Activated T-cell treated with anti-CD3 and anti-CD28 coated beads for 48 hours (primary cell): ENCODE data around the gene NPC1L1.

Source experiments
- DNase-seq: peaks from one replicate; pipeline ENCODE4 v3.0.0-alpha.2; 2020; ENCODE audit warnings: low read depth

NPC1L1 gene

DNA sequence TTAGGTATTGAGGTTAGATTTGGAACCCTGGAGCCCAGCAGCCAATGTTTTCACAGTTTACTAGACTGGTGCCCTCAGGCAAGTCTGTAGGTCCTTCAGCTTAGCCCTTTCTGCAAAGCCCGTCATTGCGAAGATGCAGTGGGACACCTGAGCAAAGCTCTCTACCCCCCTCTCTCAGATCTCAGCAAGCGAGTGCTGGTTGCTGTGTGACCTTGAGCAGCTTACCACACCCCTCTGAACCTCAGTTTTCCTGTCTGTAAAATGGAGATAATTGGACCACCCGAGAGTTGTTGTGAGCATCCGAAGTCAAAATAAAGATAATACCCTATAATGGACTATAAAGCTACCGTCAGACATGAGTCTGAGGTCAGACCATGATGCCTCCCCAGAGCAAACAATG is 3.7 kb downstream of the NPC1L1 start:
- DNase-seq: no peak

- no peak for DNase-seq
Observed at GRCh38 chr7:44536090-44536489, 5.0 kb downstream of the NPC1L1 start.

DNA sequence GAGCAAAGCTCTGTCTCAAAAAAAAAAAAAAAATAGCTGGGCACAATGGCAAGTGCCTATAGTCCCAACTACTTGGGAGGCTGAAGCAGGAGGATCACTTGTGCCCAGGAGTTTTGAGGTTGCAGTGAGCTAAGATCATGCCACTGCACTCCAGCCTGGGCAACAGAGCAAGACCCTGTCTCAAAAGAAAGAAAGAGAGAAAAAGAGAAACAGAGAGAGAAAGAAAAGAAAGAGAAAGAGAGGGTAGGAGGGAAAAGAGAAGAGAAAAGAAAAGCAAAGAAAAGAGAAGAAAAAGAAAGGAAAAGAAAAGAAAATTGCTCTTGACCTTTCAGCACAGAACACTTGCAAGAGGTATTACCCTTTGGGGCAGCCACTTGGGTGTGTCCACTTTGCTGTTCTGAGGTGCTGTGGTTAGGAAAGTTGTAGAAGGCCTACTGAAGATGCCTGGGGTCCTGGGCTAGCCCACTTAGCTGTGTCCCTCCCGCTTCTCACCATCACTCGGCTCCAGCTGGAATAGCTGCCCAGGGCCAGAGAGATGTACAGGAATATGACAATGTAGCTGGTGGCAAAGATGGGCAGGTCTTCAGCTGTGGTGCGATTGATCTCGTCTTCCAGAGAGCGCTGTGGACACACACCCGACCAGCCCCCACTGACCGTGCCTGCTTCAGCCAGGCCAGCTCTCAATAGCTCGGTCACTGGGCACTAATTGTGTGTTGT is 5.6 kb downstream of the NPC1L1 start:
- no peak for DNase-seq

- DNase-seq: peak; percentile 49
Observed at GRCh38 chr7:44534501-44534900, 6.6 kb downstream of the NPC1L1 start.

GRCh38 chr7:44534087-44534486 is 7.0 kb downstream of the NPC1L1 start:
- DNase-seq: no peak

DNA sequence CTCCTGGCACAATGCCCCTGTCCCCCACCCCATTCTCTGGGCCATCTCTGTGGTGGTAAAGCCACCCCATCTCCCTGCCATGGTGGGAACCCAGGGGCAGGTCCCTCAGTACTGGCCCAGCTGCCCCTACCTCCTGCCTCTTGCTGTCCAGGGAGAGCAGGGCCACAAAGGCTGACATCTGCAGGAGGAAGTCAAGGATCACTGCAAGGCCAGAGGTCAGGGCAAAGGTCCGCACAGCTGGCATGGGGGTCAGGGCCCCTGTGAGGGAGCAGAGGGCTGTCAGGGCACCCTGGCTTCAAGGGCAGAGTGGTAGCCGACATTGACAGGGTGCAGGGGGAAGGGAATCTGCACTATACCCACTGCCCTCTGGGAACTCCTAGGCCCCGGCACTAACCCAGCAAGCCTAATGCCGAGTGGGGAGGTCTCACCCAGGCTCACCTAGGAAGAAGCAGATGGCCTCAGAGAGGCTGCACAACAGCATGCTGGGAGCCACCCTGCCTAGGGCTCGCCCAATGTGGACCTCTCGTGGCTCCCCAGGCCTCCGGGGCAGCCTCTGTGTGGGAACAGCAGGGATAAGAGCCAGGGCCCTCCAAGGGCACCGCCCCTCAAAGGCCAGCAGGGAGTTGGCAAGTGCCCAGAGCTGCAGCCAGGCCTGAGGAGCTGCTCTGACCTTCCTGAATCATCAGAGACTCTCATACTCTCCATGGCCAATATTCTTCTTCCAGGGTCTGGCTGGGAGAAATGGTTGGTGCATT is 7.7 kb downstream of the NPC1L1 start:
- DNase-seq: no peak

- no peak for DNase-seq
Observed at GRCh38 chr7:44531421-44532380, 9.4 kb downstream of the NPC1L1 start.

GRCh38 chr7:44530990-44531389 is 10.1 kb downstream of the NPC1L1 start:
- DNase-seq: no peak

DNA sequence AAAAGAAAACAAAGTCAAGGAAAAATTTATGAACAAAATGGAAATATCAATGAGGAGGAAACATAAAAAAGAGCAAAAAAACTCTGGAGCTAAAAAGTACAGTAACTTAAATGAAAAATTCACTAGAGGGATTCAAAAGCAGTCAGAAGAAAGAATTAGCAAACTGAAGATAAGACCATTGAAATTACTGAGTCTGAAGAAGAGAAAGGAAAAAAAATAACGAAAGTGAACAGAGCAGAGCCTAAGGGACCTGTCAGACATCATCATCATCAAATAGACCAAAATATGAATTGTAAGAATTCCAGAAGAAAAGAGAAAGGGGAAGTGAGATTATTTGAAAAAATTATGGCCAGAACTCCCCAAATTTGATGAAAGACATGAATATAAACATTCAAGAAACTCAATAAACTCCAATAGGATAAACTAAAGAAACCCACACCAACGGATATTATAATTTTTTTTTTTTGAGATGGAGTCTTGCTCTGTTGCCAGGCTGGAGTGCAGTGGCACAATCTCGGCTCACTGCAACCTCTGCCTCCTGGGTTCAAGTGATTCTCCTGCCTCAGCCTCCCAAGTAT is 16.2 kb downstream of the NPC1L1 start:
- no peak for DNase-seq

DNA sequence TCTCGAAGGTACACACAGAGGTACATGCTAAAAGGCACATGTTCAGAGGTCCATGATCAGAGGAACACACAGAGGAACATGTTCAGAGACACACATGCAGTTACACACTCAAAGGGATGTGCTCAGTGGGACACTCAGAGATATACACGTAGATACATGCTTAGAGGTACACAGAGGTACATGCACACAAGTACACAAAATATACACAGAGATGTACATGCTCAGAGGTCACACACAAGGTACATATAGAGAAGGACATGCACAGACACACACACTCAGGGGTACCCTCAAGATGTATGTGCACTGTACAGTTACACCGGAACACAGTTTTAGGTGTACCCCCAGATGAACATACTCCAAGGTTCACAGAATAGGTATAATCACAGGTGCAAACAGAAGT is 18.8 kb downstream of the NPC1L1 start:
- no peak for DNase-seq

GRCh38 chr7:44521347-44522095 is 19.6 kb downstream of the NPC1L1 start:
- DNase-seq: no peak

DNA sequence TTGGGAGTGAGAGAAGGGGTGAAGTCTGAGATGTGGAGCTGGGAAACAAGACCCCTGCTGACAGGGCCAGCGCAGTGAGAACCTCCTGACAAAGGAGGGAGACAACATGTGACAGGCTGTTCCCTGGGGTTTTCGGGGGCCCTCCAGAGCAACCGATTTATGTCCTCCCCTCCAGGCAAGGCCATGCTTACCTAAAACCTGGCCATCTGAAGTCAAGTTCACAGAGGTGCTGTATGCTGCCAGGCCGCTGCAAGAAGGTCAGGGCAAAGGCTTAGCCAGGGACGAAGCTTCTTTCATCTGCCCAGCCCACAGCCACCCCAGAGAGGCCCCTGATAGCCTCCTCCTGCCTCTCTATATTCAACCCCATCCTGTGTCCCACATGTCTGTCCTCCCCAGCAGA is 20.6 kb downstream of the NPC1L1 start:
- DNase-seq: no peak

- no peak for DNase-seq
Observed at GRCh38 chr7:44519546-44519945, 21.6 kb downstream of the NPC1L1 start.

DNA sequence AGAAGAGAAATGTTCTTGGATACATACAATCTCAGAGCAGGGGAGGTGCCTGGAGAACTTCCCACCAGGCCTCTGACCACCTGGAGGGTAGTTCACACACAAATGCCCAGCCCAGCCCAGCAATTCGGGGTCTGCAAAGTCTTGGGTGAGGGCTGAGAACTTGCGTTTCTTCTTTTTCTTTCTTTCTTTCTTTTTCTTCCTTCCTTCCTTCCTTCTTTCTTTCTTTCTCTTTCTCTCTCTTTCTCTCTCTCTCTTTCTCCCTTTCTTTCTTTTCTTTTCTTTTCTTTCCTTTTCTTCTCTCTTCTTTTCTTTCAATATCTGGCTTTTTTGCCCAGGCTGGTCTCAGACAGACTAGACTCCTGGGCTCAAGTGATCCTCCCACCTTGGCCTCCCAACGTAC is 22.4 kb downstream of the NPC1L1 start:
- no peak for DNase-seq

GRCh38 chr7:44517175-44517574 is 24.0 kb downstream of the NPC1L1 start:
- DNase-seq: no peak

DNA sequence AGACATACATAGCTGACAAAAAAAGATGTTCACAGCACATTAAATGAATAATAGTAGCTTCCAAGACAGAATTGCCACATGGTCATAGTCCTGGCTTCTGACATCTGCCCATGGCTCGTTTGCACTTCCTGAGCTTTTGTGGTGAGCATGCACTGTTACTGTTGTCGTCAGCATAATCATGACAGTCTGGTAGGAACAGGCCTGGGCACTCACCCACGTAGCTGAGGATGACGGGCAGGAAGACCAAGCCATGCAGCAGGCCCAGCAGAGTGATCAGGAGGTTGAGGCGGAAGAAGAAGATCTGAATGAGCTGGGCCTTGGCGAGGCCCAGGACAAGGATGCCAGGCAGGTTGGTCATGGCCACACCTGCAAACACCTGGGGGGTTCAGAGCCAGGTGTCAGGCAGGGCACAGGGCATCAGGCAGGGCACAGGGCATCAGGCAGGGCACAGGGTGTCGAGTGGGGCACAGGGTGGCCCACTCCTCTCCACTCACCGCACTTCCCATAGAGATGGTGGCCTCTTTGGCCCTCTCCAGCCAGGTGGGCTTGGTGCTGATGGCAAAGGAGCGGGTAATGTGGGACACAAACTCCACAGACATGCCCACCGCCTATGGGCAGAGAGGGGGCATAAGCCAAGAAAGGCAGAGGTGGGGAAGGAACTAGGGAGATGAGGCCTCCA is 25.4 kb downstream of the NPC1L1 start:
- no peak for DNase-seq

GRCh38 chr7:44512736-44513135 is 28.4 kb downstream of the NPC1L1 start:
- no peak for DNase-seq

- no peak for DNase-seq
Observed at GRCh38 chr7:44511863-44512468, 29.2 kb downstream of the NPC1L1 start.

DNA sequence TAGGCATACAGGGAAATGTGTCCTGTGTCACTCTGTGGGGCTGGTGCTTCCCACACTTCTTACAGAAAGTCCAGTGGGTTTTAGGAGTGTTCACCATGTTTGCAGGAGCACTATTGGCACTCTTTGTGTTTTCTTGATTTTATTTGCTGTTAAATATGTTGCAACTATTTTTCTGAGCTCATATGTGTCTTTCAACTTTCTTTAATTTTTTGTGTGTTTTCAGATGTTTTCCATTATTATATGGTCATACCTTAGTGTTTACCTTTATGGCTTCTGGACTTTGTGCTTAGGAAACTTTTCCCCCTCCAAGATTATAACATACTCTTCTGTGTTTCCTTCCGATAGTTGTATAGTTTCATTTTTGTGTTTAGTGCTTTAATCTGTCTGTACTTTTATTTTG is 29.9 kb downstream of the NPC1L1 start:
- no peak for DNase-seq

GRCh38 chr7:44508328-44509030 is 32.7 kb downstream of the NPC1L1 start:
- no peak for DNase-seq
